K562 treated with DMSO at 1 percent for 4 hours (cell line): Measurements from ENCODE around the gene BRD2. TPM values are rescaled to one million over a fixed set of nuclear protein-coding genes. Genes with fewer than 3 reads are reported as not detected.

Source experiments
- total RNA-seq: library from RNA; unstranded; fragments of 300-600 nt; gene quantifications from 2 replicates; pipeline ENCODE4 v1.2.3, GENCODE V29; 2022; ENCODE audit not compliant: insufficient read depth

BRD2 gene
- 180 and 276 TPM in 2 replicates for total RNA-seq

GRCh38 chr6:32968093-32968866 is at the start of gene BRD2:
Gene BRD2 (plus strand): TSS chr6:32968594. CDS start chr6:32972899, 4,305 bp downstream.

DNA sequence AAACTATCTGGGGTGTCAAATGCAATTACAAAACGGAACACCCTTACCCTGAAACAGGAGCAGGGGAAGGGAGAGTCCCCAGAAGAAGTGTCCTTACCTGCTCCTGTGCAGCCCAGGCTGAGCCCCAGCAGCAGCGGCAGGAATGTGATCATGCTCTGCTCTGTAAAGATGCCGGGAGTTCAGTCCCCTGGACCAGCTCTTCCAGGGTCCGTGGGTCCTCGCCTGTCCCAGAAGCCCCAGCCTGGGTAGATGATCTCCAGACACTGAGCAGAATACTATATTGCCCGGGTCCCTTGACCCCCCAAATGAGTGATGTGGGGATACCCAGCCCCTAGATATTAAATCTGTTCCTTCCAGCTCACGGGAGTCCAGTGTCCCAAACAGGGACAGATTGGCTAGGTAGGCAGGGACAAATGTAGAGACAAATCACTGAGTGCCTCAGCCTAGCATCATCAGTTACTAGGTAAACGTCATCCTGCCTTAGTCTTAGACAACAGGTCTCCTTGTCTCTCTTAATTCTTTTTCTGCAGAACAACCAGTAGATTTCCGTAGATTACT is 27.7 kb upstream of the BRD2 start, which contains the start of gene HLA-DMB:
HLA-DMB (minus strand) TSS at position 373 of the 558 bp plus-strand sequence; CDS start at position 152, 221 bp downstream.

GRCh38 chr6:32952817-32953739 is 15.3 kb upstream of the BRD2 start, which contains the start of gene HLA-DMA:
Gene HLA-DMA (minus strand): TSS chr6:32953097. CDS start chr6:32953036, 61 bp downstream.

DNA sequence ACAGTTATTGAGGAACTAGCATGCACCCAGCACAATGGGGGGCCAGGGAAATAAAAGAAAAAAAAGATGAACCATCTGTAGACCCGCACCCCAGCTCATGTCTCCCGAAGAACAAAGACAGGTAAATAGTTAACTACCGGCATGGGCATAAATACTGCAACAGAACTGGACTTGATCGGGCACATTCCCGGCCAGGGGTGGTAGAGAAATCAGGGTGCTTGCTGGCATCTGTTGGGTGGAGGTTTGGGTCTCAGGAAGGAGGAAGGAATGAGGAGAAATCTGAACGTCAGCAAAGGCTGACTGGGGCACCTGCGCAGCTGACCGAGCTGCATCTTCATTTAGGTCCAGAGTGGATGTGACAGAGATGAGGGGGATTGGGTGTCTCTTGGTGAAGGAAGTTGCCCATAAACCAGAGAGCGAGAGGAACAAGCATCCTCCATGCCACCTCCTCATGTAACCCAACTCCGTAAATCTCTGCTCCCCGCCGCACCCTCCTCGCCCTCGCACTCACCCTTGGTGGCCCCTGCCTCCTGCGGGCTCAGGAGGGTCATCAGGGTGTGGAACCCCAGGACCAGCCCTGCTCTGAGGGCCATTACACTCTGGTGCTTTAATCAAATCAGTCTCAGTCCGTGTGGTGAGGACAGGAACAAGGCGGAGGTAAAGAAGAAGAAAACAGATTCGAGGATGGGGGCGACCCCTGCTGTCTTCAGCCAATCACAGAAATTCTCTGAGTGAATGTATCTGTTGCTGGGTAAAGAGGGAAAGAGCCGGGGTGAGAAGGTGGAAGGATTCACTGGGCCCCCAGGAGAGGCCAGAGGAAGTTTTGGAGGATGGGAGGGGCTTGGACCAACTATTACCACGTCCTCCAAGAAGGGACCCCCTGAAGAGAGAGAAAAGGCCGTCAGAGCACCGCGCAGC is 40.8 kb downstream of the BRD2 start, which contains the start of gene HLA-DOA:
HLA-DOA (minus strand) TSS at position 648 of the 918 bp plus-strand sequence.

Other genes with a start within 250 kb of the BRD2 start
- gene HLA-DQA2, start 227.2 kb upstream of the BRD2 start, total RNA-seq: not detected in 2 replicates
- not detected in 2 replicates for gene HLA-DQB2, start 205.1 kb upstream of the BRD2 start, total RNA-seq
- gene HLA-DOB, start 151.6 kb upstream of the BRD2 start, total RNA-seq: 0.65 TPM in 1 of 2 replicates, not detected in the other
- gene TAP2, start 129.9 kb upstream of the BRD2 start, total RNA-seq: 16.1 and 28.3 TPM in 2 replicates
- gene PSMB8, start 124.5 kb upstream of the BRD2 start, total RNA-seq: 18.0 and 21.9 TPM in 2 replicates
- 13.9 and 16.3 TPM in 2 replicates for gene TAP1, start 114.9 kb upstream of the BRD2 start, total RNA-seq
- gene PSMB9, start 114.4 kb upstream of the BRD2 start, total RNA-seq: 13.7 and 20.4 TPM in 2 replicates
- not detected in 2 replicates for gene HLA-DMB, start 27.6 kb upstream of the BRD2 start, total RNA-seq
- gene HLA-DMA, start 15.5 kb upstream of the BRD2 start, total RNA-seq: 0.75 TPM in 1 of 2 replicates, not detected in the other
- gene HLA-DOA, start 41.0 kb downstream of the BRD2 start, total RNA-seq: not detected in 2 replicates
- not detected in 2 replicates for gene HLA-DPA1, start 105.1 kb downstream of the BRD2 start, total RNA-seq
- gene HLA-DPB1, start 107.4 kb downstream of the BRD2 start, total RNA-seq: not detected in 2 replicates
- 0.17 and 0.19 TPM in 2 replicates for gene COL11A2, start 223.9 kb downstream of the BRD2 start, total RNA-seq
- gene RXRB, start 232.1 kb downstream of the BRD2 start, total RNA-seq: 26.4 and 32.8 TPM in 2 replicates
- 148 and 178 TPM in 2 replicates for gene SLC39A7, start 232.3 kb downstream of the BRD2 start, total RNA-seq
- 10.2 and 19.0 TPM in 2 replicates for gene HSD17B8, start 236.1 kb downstream of the BRD2 start, total RNA-seq
- 48.6 and 58.0 TPM in 2 replicates for gene RING1, start 239.9 kb downstream of the BRD2 start, total RNA-seq